Aorta (tissue), 5 donors: ENCODE results near the gene IFNK. TPM values are rescaled to one million over a fixed set of nuclear protein-coding genes. Genes with fewer than 3 reads are reported as not detected.
"Not testable (repeated sequence)": the region's sequence is repeated elsewhere in the genome, so short reads cannot be mapped to it uniquely, and the experiment has no call there.

Experiments
- ATAC-seq: fragments of 200-7000 bp; cut with Tn5 transposase; one replicate; pipeline ENCODE4 v1.9.1; 2022; ENCODE audit warnings: moderate library complexity; ENCODE audit not compliant: low FRiP score
- DNase-seq, 2 donors: peaks; one replicate each; pipeline ENCODE4 v3.0.0-alpha.2; 2020
- H3K27ac ChIP-seq, 2 donors: one replicate each; pipeline ENCODE4 v1.5.1; 2013; ENCODE audit warnings: low read length in 2 of 2, mild to moderate bottlenecking in 2 of 2, moderate library complexity in 2 of 2, control low read depth in 1 of 2, inconsistent platforms in 1 of 2, low read depth in 1 of 2
- H3K27me3 ChIP-seq, 2 donors: one replicate each; pipeline ENCODE4 v1.6.1; 2013; ENCODE audit warnings: control low read depth in 1 of 2, low read length in 1 of 2, mild to moderate bottlenecking in 1 of 2, moderate library complexity in 1 of 2; ENCODE audit not compliant: insufficient read depth in 2 of 2, control insufficient read depth in 1 of 2
- H3K36me3 ChIP-seq, 2 donors: one replicate each; pipeline ENCODE4 v1.6.1; 2013; ENCODE audit warnings: control low read depth in 1 of 2, low read length in 1 of 2, mild to moderate bottlenecking in 1 of 2; ENCODE audit not compliant: insufficient read depth in 2 of 2, control insufficient read depth in 1 of 2
- H3K4me1 ChIP-seq, 2 donors: one replicate each; pipeline ENCODE4 v1.6.1; 2013; ENCODE audit warnings: low read length in 2 of 2, control low read depth in 1 of 2, mild to moderate bottlenecking in 1 of 2, moderate library complexity in 1 of 2; ENCODE audit not compliant: insufficient read depth in 2 of 2, control insufficient read depth in 1 of 2
- H3K4me3 ChIP-seq, 2 donors: one replicate each; pipeline ENCODE4 v1.5.1; 2013; ENCODE audit warnings: low read length in 2 of 2, control low read depth in 1 of 2, mild to moderate bottlenecking in 1 of 2
- H3K9me3 ChIP-seq: one replicate; pipeline ENCODE4 v1.6.1; 2013; ENCODE audit warnings: mild to moderate bottlenecking, low read length; ENCODE audit not compliant: control insufficient read depth
- WGBS, 2 donors: extraction: QIAGEN DNeasy Blood & Tissue Kit; methylation state at CpG; one replicate each; pipeline ENCODE4 v1.1.7; 2013; 5-methylcytosine and 5-hydroxymethylcytosine counted together
- intact Hi-C, 2 donors: fragments of 100-400 bp; cut with DNase I; formaldehyde crosslinking; loops; one replicate each; pipeline versions ENCODE4 v1.14.2 to v1.15.0; 2022
- polyA plus RNA-seq, 2 donors: library from polyadenylated mRNA; stranded (reverse); fragments of 200-250 nt; gene quantifications; one replicate each; pipeline ENCODE4 v1.2.3, GENCODE V29; 2013
- total RNA-seq, 2 donors: library from RNA; stranded (reverse); fragmentation: NEBNext Ultra II Directional; extraction: Animal tissue kit (Norgen Biotek cat#: 25700); gene quantifications; one replicate each; pipeline ENCODE4 v1.2.1, GENCODE V29; 2021
- donor health status: healthy with polysubstance abuse.
- donor health status: Bipolar disorder and iron deficiency.
- donor health status: DM: no; HTN: no; CAD: no.
- donor health status: DM: no; HTN: no; CAD: no.
- donor health status: DM: yes; HTN: yes; CAD: no.

IFNK gene
- total and polyA plus RNA-seq, 4 donors: not detected

DNA sequence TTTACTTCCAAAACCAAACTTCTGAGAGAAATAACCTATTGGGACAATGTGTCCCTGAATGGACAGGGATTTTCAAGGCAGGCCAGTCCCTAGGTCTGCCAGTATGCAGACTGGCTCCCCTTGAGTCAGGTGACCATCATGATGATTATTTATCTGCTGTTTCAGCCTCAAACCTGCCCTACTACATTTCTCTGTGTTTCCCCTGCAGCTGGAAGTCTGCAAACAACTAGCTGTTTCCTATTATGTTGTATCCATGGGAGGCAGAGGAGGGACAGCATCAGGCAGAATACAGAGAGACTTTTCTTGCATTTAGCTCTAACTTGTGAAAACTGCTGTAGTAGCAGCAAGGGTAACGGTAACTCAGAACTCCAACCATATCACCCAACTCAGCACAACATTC is 36.2 kb upstream of the IFNK start:
- no peak for DNase-seq
- Histone ChIP-seq H3K27me3 (no peaks in the 10 kb centered on the region), H3K27ac (no peak overlapping the region), H3K4me3 (no peak overlapping the region), H3K4me1 (no peaks in the 10 kb centered on the region), H3K36me3 (no peaks in the 10 kb centered on the region), H3K9me3 (no peaks in the 10 kb centered on the region)
- intact Hi-C loops: no loop called here
- WGBS, 2 donors: 98 to 100% methylated on average over 1 of the region's 1 CpG
- no peak for ATAC-seq

DNA sequence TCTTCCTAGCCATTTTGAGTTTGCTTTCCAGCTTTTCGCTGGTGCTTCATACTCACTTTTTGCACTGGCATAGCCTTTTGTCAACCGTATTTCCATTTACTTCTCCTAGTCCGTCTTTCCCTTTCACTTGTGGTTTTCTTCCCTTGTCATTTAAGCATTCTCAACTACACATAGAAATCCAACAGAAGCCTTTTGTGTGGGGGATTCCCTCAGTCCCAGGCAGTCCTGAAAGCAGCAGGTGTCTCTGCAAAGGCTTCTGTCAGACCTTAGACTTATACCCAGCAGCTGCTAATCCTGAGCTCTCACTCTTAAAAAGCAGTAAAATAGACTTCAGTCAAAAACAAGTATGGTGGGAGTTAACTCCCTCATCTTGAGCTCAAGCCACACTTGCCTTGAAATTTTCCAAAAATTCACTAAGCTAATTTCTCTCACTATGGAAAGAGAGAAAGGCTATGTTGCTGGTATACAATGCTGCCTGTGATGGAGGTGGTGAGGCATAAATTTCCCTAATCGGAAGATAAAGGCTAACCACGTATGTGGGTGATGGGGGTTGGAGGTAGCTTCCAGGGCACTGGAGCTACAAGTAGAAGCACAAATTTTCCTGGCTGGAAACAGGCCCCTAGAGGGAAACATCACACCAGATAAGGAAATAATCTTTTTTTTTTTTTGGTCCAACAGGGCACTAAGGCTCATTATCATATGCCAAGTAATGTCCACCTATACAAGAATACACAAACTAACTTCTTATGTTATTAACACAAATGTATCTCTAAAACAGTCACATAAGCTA is 34.8 kb upstream of the IFNK start:
- no peak overlapping the region for H3K4me3 ChIP-seq
- no peak for DNase-seq
- 91 to 94% methylated on average over 5 of the region's 5 CpGs for WGBS, 2 donors
- ATAC-seq: no peak
- no peak overlapping the region for H3K27ac ChIP-seq
- no peaks in the 10 kb centered on the region for H3K4me1 ChIP-seq
- H3K27me3 ChIP-seq: no peaks in the 10 kb centered on the region
- intact Hi-C loops: no loop called here
- no peaks in the 10 kb centered on the region for H3K36me3 ChIP-seq
- H3K9me3 ChIP-seq: no peaks in the 10 kb centered on the region

DNA sequence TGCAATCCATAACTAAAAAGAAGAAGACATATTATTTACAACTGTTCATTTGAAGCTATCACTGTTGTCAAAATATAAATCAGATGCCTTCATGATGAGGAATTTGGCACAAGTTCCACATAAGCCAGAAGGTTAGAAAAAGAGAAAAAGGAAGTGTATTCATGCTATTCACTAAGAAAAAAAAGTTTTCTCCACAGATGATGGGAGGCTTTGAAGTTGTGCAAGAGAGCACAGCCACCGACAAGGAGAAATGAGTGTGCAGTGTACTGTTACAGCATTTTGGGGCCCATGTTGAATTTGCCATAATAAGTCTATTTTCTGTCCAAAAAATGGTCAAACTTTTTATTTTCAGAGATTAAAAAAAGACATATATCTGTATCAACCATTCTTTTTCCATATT is 32.9 kb upstream of the IFNK start:
- intact Hi-C loops: no loop called here
- H3K4me1 ChIP-seq: no peaks in the 10 kb centered on the region
- ATAC-seq (no peak), DNase-seq (no peak)
- H3K27me3 ChIP-seq: no peaks in the 10 kb centered on the region
- WGBS, 2 donors: 81 to 82% methylated on average over 1 of the region's 1 CpG
- no peaks in the 10 kb centered on the region for H3K36me3 ChIP-seq
- H3K9me3 ChIP-seq: no peaks in the 10 kb centered on the region
- no peak overlapping the region for H3K4me3 ChIP-seq
- no peak overlapping the region for H3K27ac ChIP-seq

DNA sequence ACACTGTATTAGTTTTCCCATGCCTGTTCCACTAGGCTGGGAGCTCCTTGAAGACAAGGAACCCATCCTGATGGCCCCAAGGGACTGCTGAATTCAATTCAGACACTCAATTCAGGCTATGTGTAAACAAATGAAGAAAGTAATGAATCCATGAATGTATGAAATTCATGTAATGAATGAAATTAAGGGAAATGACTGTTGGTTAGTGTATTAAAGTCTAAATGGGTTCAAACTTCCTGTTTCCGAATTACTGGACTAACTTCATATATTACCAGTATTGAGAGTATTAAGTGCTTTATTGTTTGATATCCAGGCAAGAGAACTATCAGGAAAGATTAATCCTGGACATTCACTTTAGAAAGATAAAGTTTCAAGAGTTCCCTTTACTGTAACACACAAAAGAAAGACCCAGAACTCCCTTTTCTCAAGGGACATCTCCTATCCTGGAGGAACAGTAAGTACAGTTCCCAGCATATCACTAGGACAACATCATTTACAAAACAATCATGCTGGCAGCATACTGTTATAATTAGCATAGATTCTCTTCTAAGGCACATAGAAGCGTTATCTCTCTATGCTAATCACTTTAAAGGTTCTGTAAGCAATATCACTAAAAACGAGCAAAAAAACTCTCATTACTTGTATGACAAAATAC is 28.5 kb upstream of the IFNK start:
- Histone ChIP-seq H3K27ac (no peak overlapping the region), H3K4me1 (no peaks in the 10 kb centered on the region), H3K36me3 (no peaks in the 10 kb centered on the region), H3K4me3 (no peak overlapping the region), H3K27me3 (no peaks in the 10 kb centered on the region), H3K9me3 (no peaks in the 10 kb centered on the region)
- DNase-seq: no peak
- WGBS, 2 donors: 82 to 84% methylated on average over 3 of the region's 3 CpGs
- intact Hi-C loops: no loop called here
- no peak for ATAC-seq

DNA sequence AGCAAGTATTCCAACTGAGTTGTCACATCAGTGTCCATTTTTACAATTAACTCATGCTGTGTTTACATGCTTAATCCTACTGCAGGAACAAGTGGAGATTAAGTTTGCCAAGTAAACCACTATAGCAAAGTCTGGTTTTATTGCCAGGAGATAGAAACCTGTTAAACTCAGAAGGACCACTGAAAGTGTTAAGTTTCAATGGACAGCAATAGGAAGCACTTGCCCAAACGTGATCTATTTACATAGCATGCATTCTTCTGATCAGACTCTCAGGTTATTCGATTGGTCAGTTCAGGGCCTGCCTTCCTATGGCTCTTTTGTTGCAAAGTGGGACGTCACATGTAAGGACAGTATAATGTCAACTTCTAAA is 28.0 kb upstream of the IFNK start:
- H3K27ac ChIP-seq: no peak overlapping the region
- no peak overlapping the region for H3K4me3 ChIP-seq
- WGBS, 2 donors: 68 to 70% methylated on average over 3 of the region's 3 CpGs
- H3K9me3 ChIP-seq: no peaks in the 10 kb centered on the region
- intact Hi-C loops: no loop called here
- H3K4me1 ChIP-seq: no peaks in the 10 kb centered on the region
- no peak for DNase-seq
- H3K36me3 ChIP-seq: no peaks in the 10 kb centered on the region
- no peak for ATAC-seq
- H3K27me3 ChIP-seq: no peaks in the 10 kb centered on the region

DNA sequence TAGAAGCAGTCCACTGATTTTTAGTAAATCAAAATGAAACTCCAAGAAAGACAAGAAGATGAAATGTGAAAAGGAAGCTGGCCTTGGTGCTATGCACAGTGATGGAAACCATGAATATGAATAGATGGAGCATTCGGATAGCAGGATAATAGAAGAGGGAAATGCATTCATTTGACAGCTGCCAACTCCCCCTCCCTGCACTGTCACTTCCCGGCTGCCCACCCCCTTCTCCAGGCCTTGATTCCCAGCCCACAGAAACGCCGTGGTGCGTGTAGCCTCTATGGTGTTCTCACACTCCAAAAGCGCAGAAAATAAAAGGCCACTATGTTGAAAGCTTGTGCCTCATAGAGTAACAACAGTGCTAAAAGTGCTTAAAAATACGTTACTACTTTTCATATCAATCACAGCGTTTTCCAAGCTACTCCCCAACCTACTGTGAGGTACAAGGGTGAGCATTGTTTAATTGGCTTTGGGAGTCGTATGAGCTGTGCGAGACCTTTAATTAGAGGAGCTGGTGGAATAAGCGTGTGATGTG is 26.1 kb upstream of the IFNK start:
- Histone ChIP-seq H3K4me1 (no peaks in the 10 kb centered on the region), H3K27ac (no peak overlapping the region), H3K27me3 (no peaks in the 10 kb centered on the region), H3K4me3 (no peak overlapping the region), H3K36me3 (no peaks in the 10 kb centered on the region), H3K9me3 (no peaks in the 10 kb centered on the region)
- ATAC-seq: no peak
- 80 to 85% methylated on average over 11 of the region's 11 CpGs for WGBS, 2 donors
- intact Hi-C loops: no loop called here
- no peak for DNase-seq

DNA sequence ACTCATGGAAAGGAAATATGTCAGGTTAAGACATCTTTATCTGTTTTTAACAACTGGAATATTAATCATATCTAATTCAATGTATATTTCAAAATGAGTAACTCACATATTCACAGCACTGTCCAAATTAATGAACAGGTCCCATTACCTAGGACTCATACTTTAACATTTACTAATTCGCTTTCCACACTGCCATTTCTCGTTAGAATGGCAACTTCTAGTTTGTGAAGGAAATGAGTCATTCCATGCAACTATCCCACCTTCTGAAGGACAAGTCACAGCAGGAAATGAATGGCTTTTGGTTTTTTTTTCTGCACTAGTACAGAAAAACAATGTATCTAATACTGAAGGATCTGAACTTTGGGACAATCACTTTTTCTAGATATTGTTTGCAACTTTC is 24.6 kb upstream of the IFNK start:
- intact Hi-C loops: no loop called here
- Histone ChIP-seq H3K9me3 (no peaks in the 10 kb centered on the region), H3K27me3 (no peaks in the 10 kb centered on the region), H3K4me3 (no peak overlapping the region), H3K36me3 (no peaks in the 10 kb centered on the region), H3K4me1 (no peaks in the 10 kb centered on the region), H3K27ac (no peak overlapping the region)
- ATAC-seq (no peak), DNase-seq (no peak)
- WGBS, 2 donors: 52 to 77% methylated on average over 2 of the region's 2 CpGs

DNA sequence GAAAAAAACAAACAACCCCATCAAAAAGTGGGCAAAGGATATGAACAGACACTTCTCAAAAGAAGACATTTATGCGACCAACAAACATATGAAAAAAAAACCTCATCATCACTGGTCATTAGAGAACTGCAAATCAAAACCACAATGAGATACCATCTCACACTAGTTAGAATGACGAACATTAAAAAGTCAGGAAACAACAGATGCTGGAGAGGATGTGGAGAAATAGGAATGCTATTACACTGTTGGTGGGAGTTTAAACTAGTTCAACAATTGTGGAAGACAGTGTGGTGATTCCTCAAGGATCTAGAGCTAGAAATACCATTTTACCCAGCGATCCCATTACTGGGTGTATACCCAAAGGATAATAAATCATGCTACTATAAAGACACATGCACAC is 23.2 kb upstream of the IFNK start:
- H3K9me3 ChIP-seq, DNase-seq, H3K27me3 ChIP-seq, H3K27ac ChIP-seq, ATAC-seq, H3K4me1 ChIP-seq, H3K4me3 ChIP-seq, H3K36me3 ChIP-seq, intact Hi-C loops: not testable (repeated sequence)
- WGBS, 2 donors: 94 to 95% methylated on average over 3 of the region's 3 CpGs

DNA sequence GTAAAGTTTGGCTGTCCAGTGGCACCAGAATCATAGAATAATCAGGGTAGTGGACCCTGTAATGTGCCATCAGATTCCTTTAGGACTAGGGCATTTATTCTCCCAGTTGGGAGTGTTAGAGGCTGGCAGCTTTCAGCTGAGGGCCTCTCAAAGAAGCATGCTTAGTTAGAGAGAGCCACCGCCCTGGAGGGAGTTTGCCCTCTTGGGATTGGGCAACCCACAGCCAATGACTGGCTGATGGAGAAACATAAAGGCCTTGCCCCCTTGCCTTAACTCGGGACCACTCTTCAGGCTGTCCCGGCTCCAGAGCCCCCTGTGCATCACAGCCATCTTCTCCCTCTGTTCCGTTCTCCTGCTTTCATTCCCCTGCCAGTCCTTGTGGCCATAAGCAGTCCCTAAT is 20.5 kb upstream of the IFNK start:
- Histone ChIP-seq H3K4me3 (no peak overlapping the region), H3K36me3 (no peaks in the 10 kb centered on the region), H3K27ac (no peak overlapping the region), H3K27me3 (no peaks in the 10 kb centered on the region), H3K9me3 (peaks cover 1% of the 10 kb centered on the region), H3K4me1 (no peaks in the 10 kb centered on the region)
- ATAC-seq (no peak), DNase-seq (no peak)
- WGBS, 2 donors: 86 to 97% methylated on average over 4 of the region's 4 CpGs
- intact Hi-C loops: no loop called here
